Measurements from ENCODE around the gene RYK.
"Not testable (repeated sequence)": the region's sequence is repeated elsewhere in the genome, so short reads cannot be mapped to it uniquely, and the experiment has no call there.

Gene RYK

GRCh38 chr3:134216191-134216764 lies 34.4 kb downstream of the RYK start:
- no peak for DNase-seq (ENCODE audit: low read depth)

GRCh38 chr3:134214239-134214638 lies 36.4 kb downstream of the RYK start:
- no peak for DNase-seq (ENCODE audit: low read depth)

- peak; percentile 43 for DNase-seq (ENCODE audit: low read depth)
These were observed 37.5 kb downstream of the RYK start for GRCh38 chr3:134212967-134213665.

- peak; percentile 27 for DNase-seq (ENCODE audit: low read depth)
These were observed 38.9 kb downstream of the RYK start for GRCh38 chr3:134211797-134212196.

GRCh38 chr3:134205451-134205850 lies 45.2 kb downstream of the RYK start:
- no peak for DNase-seq (ENCODE audit: low read depth)

GRCh38 chr3:134201201-134202130 lies 49.2 kb downstream of the RYK start:
- peak; percentile 56 for DNase-seq (ENCODE audit: low read depth)

- not testable (repeated sequence) for DNase-seq (ENCODE audit: low read depth)
These were observed 50.8 kb downstream of the RYK start for GRCh38 chr3:134199880-134200279.

GRCh38 chr3:134199240-134199639 lies 51.4 kb downstream of the RYK start:
- no peak for DNase-seq (ENCODE audit: low read depth)

GRCh38 chr3:134198414-134198813 lies 52.2 kb downstream of the RYK start:
- DNase-seq (ENCODE audit: low read depth) = no peak

- DNase-seq (ENCODE audit: low read depth) = peak; percentile 45
These were observed 52.9 kb downstream of the RYK start for GRCh38 chr3:134197681-134198261.

GRCh38 chr3:134194247-134194646 lies 56.4 kb downstream of the RYK start:
- DNase-seq (ENCODE audit: low read depth) = no peak

GRCh38 chr3:134190250-134190649 lies 60.4 kb downstream of the RYK start:
- DNase-seq (ENCODE audit: low read depth) = no peak

- DNase-seq (ENCODE audit: low read depth) = no peak
These were observed 60.8 kb downstream of the RYK start for GRCh38 chr3:134189849-134190248.

- no peak for DNase-seq (ENCODE audit: low read depth)
These were observed 64.3 kb downstream of the RYK start for GRCh38 chr3:134186391-134186790.

- DNase-seq (ENCODE audit: low read depth) = no peak
These were observed 69.9 kb downstream of the RYK start for GRCh38 chr3:134180761-134181160.

- no peak for DNase-seq (ENCODE audit: low read depth)
These were observed 71.2 kb downstream of the RYK start for GRCh38 chr3:134179508-134179907.

GRCh38 chr3:134163096-134163495 lies 87.6 kb downstream of the RYK start:
- no peak for DNase-seq (ENCODE audit: low read depth)

GRCh38 chr3:134161898-134162615 lies 88.6 kb downstream of the RYK start:
- no peak for DNase-seq (ENCODE audit: low read depth)

GRCh38 chr3:134155446-134155845 lies 95.2 kb downstream of the RYK start:
- DNase-seq (ENCODE audit: low read depth) = no peak

- DNase-seq (ENCODE audit: low read depth) = no peak
These were observed 96.9 kb downstream of the RYK start for GRCh38 chr3:134153761-134154160.

- no peak for DNase-seq (ENCODE audit: low read depth)
These were observed 100.2 kb downstream of the RYK start for GRCh38 chr3:134150476-134150875.

- DNase-seq (ENCODE audit: low read depth) = no peak
These were observed 101.4 kb downstream of the RYK start for GRCh38 chr3:134149286-134149685.
